Posterior cingulate gyrus (tissue), 11 donors: ENCODE data around the gene TBC1D22A.

Experiments used
- DNase-seq, 10 donors: peaks; one replicate each; pipeline versions ENCODE4 v3.0.0 to v3.0.0-alpha.2; 2020 to 2021; ENCODE audit warnings: mixed read lengths in 3 of 10
- intact Hi-C: fragments of 100-400 bp; cut with DNase I; formaldehyde crosslinking; loops from one replicate; pipeline ENCODE4 v1.15.1; 2023

The TBC1D22A gene

DNA sequence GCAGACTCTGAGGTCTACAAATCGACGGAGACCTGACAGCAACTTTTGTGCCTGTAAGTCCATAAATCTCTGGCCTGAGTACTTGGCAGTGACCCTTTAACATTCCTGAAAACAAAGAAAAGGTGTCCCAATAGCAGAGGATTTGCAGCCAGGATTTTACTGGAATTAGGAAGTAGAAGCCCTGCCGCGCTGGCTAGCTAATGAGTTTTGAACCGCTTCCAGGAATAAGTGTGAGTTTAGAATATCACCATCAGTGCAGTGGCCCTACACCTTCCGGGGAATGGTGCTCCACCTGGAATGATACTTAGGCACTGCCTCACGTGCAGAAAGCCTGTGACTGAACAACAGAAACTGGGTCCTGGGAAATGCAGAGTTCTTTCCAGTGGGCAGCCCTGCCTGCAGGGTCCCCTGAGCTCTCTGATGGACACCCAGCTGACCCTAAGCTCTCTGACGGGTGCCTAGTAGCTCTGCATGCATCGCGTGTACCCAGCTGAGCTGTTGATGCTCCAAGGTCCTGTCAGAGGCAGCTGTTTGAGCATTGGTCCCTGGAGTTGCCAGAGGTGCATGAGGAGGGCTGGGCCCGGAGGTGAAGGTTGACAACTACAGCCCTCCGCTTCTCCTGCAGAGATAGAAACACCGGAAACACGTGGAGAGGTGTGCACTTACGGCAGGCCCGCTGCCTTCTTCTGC lies 380.9 kb downstream of the TBC1D22A start:
- intact Hi-C loops = no loop called here
- no peak for DNase-seq

DNA sequence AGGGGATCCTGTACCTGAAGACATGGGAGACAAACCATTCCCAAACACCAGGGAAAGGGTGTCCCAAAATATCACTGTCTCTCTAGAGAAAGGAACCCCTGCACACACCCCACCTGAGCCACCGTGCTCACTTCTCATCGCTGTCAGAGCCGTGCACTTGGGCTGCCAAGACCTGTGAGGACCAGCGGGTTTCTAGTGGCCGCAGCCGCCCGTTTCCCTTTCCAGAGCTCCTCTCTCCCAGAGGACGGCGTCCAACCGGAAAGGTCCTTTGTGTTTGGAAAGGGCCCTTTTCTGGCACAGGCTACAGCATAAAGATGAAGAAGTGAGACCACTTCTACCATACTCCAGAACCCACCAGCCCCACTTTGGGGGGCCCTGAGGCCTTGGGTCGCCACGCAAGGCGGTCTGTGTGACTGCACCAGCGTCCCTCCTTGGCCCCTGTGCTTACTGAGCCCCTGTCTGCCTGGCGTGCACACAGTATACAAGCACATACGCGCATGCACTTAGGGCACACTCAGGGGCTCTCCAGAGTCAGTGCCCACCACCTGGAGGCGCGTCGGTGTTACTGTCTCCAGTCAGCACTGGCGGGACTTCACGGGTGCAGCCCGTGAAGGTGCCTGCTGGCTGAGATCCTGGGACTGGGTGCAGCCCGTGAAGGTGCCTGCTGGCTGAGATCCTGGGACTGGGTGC lies 381.8 kb downstream of the TBC1D22A start:
- intact Hi-C loops = no loop called here
- no peak for DNase-seq

DNA sequence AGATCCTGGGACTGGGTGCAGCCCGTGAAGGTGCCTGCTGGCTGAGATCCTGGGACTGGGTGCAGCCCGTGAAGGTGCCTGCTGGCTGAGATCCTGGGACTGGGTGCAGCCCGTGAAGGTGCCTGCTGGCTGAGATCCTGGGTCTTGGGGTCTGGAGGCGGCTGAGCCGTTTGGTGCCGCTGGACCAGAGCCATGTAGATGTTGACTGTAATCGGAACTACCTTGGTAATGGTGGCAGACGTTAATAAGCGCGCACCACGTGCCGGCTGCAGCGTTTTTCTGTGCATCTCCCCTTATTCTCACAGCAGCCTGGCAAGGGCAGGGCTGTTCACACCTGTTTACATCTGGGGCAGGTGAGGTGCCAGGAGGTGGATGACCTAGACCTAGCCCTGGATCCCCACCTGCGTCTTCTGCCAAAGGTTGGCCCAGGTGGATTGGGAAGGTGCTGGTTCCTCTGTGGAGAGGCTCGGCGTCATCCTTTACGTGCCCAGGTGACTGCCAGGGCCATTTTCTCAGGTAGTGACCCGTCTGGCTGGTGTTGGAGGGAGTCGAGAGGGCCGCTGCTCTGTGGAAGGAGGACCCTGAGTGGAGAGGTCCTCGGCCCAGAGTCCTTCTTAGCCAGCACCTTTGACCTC lies 382.5 kb downstream of the TBC1D22A start:
- intact Hi-C loops = no loop called here
- DNase-seq = no peak

DNA sequence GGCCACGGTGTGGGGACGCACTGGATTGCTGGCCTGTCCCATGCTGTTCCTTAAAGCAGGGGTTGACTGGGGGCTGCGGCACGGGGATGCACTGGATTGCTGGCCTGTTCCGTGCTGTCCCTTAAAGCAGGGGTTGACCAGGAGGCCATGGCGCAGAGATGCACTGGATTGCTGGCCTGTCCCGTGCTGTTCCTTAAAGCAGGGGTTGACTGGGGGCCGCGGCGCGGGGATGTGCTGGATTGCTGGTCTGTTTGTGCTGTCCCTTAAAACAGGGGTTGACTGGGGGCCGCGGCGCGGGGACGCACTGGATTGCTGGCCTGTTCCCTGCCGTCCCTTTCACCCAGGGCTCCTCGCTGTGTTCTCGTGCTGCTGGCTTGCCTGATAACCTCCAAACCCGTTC lies 383.4 kb downstream of the TBC1D22A start:
- intact Hi-C loops = no loop called here
- no peak for DNase-seq

DNA sequence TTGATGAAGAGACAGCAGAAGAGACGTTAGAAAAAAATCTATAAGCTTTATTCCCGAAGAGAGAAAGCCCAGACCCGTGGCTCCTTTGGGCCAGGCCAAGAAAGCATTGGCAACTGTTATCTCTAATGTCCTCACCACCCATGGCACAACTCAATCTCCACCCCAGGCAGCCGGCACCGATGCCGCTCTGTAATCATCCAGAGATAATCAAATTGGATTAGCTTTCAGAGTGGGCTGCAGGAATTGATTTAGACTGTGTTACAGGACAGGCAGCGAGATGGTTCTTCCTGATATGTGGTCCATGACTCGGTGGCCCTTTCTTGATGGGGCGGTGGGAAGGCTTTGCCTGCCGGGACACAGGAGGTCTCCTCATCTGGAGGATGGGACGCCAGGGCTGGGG lies 383.9 kb downstream of the TBC1D22A start:
- no peak for DNase-seq
- intact Hi-C loops = no loop called here

DNA sequence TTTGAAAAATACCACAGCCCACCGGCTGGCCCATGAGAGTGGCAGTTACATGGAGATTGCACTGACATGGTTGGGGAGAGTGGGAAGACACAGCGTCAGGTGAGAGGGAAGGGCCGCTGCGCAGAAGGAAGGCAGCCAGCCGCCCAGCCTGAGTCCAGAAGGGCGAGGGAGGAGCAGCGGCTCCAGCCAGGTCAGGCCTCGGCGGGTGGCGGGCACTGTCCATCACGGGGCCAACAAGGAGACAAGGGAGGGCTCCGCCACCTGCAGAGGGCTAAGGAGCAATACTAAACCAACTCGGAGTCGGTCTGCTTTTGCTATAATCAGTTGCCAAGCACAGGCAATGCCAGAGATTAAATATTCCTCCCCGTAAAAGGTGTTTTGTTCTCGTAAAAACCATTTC lies 384.5 kb downstream of the TBC1D22A start:
- intact Hi-C loops = no loop called here
- no peak for DNase-seq

DNA sequence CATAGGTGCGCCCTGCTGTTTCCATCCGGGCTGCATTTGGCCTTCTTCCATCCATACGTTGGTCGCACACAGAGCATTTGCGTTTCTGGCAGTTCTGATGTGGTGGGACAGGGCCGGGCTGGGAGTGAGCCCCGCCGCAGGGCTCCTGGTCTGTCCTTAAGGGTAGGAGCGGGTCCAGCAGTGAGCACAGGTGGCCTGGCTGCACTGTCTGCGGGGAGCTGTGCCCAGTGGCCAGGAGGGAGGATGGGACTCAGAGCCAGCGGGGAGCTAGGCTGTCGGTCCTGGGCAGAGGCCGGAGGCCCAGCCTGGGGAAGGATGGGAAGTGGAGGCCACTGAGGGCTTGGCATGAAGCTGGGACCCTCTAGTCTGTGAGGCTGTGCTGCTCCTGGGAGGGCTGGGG lies 385.1 kb downstream of the TBC1D22A start:
- no peak for DNase-seq
- intact Hi-C loops = no loop called here

DNA sequence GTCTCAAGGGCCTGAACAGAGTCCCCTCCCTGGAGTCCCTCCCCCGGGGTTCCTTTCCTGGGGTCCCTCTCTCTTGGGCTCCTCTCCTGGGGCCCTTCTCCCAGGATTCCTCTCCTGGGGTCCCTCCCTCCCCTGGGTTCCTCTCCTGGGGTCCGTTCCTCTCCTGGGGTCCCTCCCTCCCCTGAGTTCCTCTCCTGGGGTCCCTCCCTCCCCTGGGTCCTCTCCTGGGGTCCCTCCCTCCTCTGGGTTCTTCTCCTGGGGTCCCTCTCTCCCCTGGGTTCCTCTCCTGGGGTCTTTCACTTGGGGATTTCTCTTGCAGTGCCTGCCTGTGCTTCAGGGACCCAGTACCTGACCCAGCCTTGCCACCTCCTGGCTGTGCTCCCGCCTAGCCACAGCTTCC lies 386.1 kb downstream of the TBC1D22A start:
- DNase-seq = no peak
- intact Hi-C loops = no loop called here

DNA sequence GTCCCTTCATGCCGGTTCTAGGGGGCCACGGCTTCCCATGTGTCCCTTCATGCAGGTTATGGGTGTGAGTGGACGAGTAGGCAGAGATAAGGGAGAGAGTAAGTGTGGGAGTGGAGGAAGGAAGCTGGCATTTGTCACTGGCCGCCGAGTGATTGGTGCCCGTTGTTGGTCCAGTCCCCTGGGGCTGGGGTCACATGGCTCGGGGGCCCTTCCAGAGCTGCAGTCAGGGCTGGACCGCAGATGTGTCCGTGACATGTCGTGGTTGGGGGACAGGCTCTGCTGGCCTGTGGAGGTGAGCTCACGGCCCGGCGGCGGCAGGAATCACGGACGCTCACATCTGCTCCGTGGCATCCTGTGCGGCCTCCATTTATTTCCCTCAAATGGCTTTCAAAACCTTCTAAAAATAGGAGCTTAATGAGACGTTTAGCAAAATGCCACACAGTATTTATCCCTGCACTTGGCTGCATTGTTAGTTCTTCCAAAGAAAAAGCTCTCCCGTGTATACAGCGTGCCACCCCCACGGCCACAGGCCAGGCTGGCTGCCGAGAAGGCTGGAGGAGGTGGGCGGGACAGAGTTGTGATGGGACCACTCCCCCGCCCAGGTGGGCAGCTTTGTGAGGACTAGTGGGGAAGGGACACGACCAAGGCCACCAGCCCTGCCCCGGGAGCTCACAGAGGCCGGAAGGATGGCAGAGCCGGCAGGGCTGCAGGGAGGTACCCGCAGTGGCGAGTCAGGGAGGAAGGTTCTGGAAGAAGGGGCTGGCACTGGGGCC lies 386.7 kb downstream of the TBC1D22A start:
- DNase-seq = peak in 1 of 10 donors; percentile 22
- intact Hi-C loops = no loop called here

DNA sequence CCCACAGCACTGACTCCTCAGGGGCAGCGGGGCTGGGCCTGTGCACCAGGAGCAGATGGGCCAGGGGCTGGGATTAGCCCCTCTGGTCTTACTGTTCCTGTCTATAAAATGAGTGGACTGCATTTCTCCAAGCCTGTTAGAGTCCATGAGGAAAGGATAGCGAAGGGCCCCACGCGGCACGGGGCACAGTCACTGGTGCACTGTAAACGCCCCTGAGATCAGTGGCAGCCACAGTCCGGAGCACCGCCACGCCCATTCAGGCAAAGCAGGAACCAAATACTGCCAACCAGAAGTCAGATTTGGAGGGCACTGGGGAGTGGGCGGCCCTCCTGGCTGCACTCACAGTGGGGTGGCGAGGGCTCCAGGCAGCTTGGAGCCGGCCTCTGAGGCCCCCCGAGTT lies 387.5 kb downstream of the TBC1D22A start:
- intact Hi-C loops = no loop called here

DNA sequence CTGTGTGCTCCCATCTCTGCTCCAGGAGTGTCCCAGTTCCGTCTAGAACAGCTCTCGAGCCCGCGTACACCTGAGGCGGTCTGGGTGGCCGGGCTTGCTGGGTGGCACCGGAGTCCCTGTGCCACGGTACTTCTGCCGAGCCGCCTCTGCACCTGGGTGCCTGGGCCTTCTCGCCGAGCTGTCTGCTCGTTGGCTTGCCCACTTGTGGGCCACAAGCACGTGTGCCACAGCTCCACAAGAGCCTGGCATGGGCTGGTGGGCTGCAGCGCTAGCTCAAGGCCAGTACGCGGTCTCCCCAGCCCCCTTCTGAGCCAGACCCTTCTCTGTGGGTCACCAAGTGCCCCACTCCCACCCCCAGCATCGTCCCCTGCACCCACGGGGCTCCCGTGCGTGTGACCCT lies 388.0 kb downstream of the TBC1D22A start:
- DNase-seq = no peak
- intact Hi-C loops = no loop called here

More for the DNA sequence above, 387.5 kb downstream of the TBC1D22A start:
- DNase-seq = no peak

DNA sequence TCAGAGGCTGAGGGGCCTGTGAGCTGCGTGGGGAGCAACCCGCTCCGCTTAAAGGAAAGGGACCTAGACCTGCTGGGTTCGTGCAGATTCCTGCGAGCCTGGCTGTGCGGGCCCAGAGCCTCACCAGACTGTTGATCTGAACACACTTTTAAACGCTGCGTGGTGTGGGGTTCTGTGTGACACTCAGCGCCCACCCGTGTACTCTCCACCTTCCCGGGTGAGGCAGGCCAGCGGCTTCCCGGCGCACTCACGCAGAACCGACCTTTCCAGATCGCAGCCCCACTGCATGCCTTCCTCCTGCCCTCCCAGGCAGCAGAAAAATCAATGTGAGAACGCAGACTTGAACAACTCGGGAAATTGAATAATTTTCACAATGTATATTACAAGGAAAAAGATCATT lies 388.6 kb downstream of the TBC1D22A start:
- no peak for DNase-seq
- intact Hi-C loops = no loop called here

DNA sequence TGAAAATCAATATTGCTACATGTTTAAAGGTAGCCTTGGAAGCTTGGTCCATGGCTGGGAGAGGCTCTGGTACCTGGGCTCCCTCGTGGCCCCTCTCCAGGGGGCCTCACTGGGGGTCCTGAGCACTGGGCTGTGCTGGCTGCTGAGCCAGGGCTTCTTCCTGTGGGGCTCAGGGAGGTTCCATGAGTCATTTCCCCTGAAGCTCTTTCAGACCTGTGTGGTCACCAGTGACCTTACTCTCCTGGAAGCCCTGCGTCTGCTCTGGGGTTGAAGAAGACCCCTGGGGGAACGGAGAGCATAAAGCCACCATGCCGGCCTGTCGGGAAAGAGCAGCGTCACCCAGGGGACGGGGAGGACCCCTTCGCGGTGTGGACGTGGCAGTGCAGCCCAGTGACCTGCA lies 389.0 kb downstream of the TBC1D22A start:
- intact Hi-C loops = no loop called here
- DNase-seq = no peak

DNA sequence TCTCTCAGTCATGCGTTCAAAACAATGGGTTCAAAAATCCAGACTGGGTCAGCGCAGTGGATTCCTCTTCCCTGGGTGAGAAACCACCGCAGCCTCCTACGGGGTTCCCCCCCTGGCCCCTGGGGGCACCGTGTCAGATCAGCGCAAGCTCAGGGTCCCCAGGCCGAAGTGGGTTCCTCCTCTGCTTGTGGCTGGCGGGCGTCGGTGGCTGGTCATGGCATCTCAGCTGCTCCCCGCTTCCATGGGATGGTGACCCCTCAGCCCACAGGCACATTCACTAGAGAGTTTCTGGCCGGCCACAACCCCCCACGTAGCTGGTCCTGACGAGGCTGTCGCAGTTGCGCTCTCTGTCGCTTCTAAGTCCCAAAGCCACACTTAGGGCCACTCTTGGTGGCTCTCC lies 389.8 kb downstream of the TBC1D22A start:
- no peak for DNase-seq
- intact Hi-C loops = no loop called here

DNA sequence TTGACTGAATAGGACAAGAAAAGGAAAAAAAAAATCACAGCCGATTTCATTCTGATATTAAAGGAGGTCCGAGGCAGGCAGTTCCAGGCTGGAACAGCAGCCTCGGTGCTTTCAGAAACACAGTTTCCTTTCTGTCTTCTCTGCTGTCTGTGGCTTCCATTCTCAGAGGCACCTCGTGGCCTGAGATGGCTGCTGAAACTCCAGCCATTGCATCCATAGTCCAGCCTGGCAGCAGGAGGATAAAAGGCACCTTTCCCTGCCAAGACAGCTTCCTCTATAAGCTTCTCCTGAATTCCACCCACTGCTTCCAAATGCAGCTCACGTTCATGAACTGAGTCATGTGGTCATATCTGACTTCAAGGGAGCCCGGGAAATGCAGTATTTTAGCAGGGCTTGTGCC lies 390.5 kb downstream of the TBC1D22A start:
- intact Hi-C loops = no loop called here
- no peak for DNase-seq

DNA sequence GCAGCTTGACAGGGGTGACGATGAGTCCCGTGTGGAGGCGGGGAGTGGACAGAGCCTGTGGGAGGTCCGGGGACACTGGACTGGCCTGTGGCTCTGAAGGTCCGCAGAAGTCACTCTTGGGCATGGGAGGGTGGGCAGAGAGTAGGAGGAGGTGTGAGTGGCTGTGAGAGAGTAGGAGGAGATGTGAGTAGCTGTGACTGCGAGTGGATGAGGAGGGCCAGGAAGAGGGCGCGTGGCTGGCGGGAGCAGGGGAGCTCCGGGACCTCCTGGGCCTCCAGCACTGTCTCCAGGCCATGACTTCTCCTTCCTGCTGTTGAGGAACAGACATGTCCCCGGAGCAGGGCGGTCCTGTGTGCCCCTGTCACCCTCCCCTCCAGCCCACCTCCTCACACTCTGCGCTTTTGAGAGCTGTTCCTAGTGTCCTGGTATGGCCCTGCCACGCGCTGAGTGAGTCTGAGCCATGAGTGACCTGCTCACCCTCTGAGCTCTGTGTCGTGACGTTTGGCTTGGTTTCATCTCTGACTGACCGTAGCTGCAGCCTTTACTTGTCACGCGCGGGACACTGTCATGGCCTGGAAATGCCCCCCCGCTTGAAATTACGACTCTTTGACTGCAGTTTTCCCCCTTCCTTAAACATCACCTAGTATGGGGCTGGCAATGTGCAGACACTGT lies 391.5 kb downstream of the TBC1D22A start:
- intact Hi-C loops = no loop called here
- no peak for DNase-seq

DNA sequence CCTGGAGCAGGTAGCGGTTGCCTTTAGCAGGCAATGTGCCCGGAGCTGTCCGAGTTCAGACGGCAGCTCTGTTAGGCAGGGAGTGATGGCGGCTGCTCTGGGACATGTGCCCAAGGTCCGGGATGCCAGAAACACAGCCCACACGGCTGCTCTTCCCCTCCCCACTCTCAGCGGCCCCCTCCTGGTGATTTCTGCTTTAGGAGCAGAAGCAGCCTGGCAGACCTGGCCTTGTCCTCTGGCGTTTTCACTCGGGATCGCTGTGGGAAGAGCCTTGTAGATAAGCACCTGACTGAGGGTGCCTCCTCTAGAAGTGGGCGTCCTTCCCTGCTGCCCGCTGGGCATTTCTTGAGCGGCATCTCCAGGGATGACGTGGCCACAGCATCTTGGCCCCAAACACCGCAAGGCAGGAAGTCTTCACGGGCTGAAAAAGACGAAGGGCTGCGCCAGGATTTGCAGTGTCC lies 392.2 kb downstream of the TBC1D22A start:
- DNase-seq = peak; percentile 44 to 95 (median 66)
- intact Hi-C loops = no loop called here

DNA sequence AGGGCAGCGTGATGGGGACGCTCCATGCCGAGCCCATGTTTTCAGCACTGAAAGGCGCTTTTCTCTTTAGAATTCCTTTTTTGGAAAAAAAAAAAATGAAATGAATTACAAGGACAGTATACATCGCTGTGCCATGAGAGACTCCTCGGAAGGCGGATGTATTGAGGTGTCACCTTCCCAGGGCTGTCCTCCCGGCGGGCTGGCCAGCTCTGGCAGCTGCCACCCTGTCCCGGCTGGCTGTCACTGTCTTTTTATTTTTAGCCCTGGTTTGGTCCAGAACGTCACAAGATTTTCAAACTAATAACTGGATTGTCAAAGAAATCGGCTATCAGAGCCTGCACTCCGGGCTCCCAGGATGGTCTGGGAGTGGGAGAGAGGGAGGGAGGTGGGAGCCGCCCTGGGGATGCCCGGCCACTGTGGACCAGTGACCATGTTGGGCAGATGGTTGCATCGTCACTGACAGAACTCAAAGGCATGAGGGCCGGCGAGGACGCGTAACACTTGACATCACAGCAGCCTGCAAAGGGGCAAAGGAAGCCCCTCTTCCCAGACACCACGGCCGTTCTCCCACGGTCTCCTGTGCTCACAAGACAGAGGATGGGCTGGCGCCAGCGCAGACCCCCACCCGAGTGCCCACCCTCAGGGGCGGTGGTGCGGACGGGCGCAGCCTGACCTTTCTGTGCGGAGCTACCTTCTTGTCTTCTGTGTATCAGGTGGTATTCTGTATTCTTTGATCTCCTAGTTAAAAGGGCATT lies 392.9 kb downstream of the TBC1D22A start:
- intact Hi-C loops = no loop called here
- DNase-seq = no peak

DNA sequence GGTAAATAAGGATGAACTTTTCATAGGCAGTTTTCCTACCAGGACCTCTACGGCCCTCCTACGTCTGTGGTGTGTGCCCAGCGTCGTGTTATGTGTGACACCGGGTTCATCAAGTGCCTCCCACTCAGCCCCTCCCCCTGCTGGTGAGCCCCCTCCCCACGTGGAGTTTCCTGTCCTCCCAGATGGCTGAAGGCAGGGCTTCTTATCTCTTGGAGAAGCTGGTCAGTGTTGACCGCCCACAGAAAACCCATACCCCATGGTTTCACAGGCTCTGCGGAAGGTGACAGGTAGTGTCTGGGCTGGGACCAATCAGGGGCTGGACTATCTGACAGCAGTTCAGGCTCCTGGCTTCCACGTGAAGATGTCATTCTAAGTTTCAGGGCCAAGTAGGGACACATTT lies 393.5 kb downstream of the TBC1D22A start:
- intact Hi-C loops = no loop called here
- no peak for DNase-seq
